K562 (cell line): Measurements from ENCODE around the gene LAMA5. TPM values are rescaled to one million over a fixed set of nuclear protein-coding genes. Genes with fewer than 3 reads are reported as not detected.

Experiments
- ATAC-seq: fragments of 200-7000 bp; cut with Tn5 transposase; 3 replicates; pipeline ENCODE4 v1.9.1; 2020; ENCODE audit warnings: moderate library complexity
- BruUV-seq: library from RNA; stranded (reverse); fragments of 400-500 nt; replicated peaks from 2 replicates; lab custom pipeline; 2021; lab: Mats Ljungman, UMichigan
- CTCF ChIA-PET: fragments of 300-600 bp; formaldehyde crosslinking; extraction: SDS; loops from one replicate; lab custom pipeline; 2021; ENCODE audit warnings: low intra/inter-chr PET ratio; lab: Yijun Ruan, JAX
- POLR2A ChIA-PET: fragments of 300-600, 350-650 bp; sonication (Branson Sonifier 250); formaldehyde crosslinking; extraction: SDS; loops from one replicate; lab custom pipeline; 2021; ENCODE audit warnings: antibody characterized with exemption, inconsistent platforms; lab: Yijun Ruan, JAX
- DNase-seq, 4 experiments: peaks; one replicate each; pipeline versions ENCODE4 v3.0.0 to v3.0.0-alpha.2; 2011 to 2018; ENCODE audit warnings: low spot score in 3 of 4, mixed read lengths in 3 of 4; ENCODE audit errors: extremely low read depth in 1 of 4
- FAIRE-seq: peaks from 2 replicates; lab custom pipeline; 2011; peaks lifted over from hg19 to GRCh38; lab: Jason Lieb, UNC
- H2AFZ ChIP-seq: 2 replicates; pipeline ENCODE4 v1.6.0; 2011; ENCODE audit warnings: low read depth, low read length, control low read depth, inconsistent platforms
- H3K27ac ChIP-seq: fragments of 200-600 bp; 3 replicates; pipeline ENCODE4 v1.8.0; 2011; ENCODE audit warnings: low read depth, mild to moderate bottlenecking, control low read depth, inconsistent platforms, low read length, moderate library complexity, mixed read lengths; ENCODE audit errors: extremely low read depth
- H3K27me3 ChIP-seq, 2 experiments: fragments of 300-600 bp in 1 of 2; 2 replicates in 1 of 2; 3 replicates in 1 of 2; pipeline versions ENCODE4 v1.6.0 to v1.8.0; 2011; ENCODE audit warnings: inconsistent platforms in 2 of 2, low read length in 2 of 2, mild to moderate bottlenecking in 1 of 2, mixed read lengths in 1 of 2, moderate library complexity in 1 of 2; ENCODE audit not compliant: control insufficient read depth in 2 of 2, insufficient read depth in 2 of 2
- H3K36me3 ChIP-seq: fragments of 300-600 bp; 3 replicates; pipeline ENCODE4 v1.8.0; 2011; ENCODE audit warnings: mild to moderate bottlenecking, low read length, inconsistent platforms; ENCODE audit not compliant: control insufficient read depth, insufficient read depth
- H3K4me1 ChIP-seq, 2 experiments: fragments of 200-600 bp in 1 of 2; replicated peaks in 1 of 2; 2 replicates in 1 of 2; 3 replicates in 1 of 2; pipeline versions ENCODE4 v1.5.1 to v1.8.0; 2011; ENCODE audit warnings: inconsistent platforms in 2 of 2, low read length in 2 of 2, mild to moderate bottlenecking in 1 of 2, mixed read lengths in 1 of 2, moderate library complexity in 1 of 2; ENCODE audit not compliant: control insufficient read depth in 2 of 2, insufficient read depth in 2 of 2
- H3K4me2 ChIP-seq: 2 replicates; pipeline ENCODE4 v1.6.1; 2011; ENCODE audit warnings: low read length, control low read depth, inconsistent platforms, mixed read lengths; ENCODE audit not compliant: insufficient read depth
- H3K4me3 ChIP-seq: fragments of 200-600 bp; sonication (generic), shearing (Covaris generic); 2 replicates; pipeline ENCODE4 v1.5.1; 2016; ENCODE audit warnings: control low read depth, inconsistent platforms
- H3K79me2 ChIP-seq: fragments of 200-600 bp; 3 replicates; pipeline ENCODE4 v1.8.0; 2011; ENCODE audit warnings: low read length, inconsistent platforms; ENCODE audit not compliant: control insufficient read depth, insufficient read depth
- H3K9ac ChIP-seq, 2 experiments: 2 replicates each; pipeline versions ENCODE4 v1.6.0 to v1.6.1; 2011; ENCODE audit warnings: low read depth in 2 of 2, low read length in 2 of 2, control low read depth in 1 of 2, inconsistent platforms in 1 of 2, mild to moderate bottlenecking in 1 of 2, mixed read lengths in 1 of 2; ENCODE audit not compliant: insufficient read depth in 1 of 2
- H3K9me1 ChIP-seq: one replicate; pipeline ENCODE4 v1.6.0; 2011; ENCODE audit warnings: inconsistent platforms, mild to moderate bottlenecking, low read length, moderate library complexity; ENCODE audit not compliant: control insufficient read depth, insufficient read depth
- H3K9me3 ChIP-seq: replicated peaks from 2 replicates; pipeline ENCODE4 v1.5.1; 2011; ENCODE audit warnings: low read depth, low read length, inconsistent platforms; ENCODE audit not compliant: control insufficient read depth, insufficient read depth
- H4K20me1 ChIP-seq: replicated peaks from 2 replicates; pipeline ENCODE4 v1.6.1; 2011; ENCODE audit warnings: low read length, inconsistent platforms, mixed read lengths; ENCODE audit not compliant: control insufficient read depth, insufficient read depth
- POLR2G ChIP-seq: fragments of 200-400 bp; formaldehyde crosslinking; IDR thresholded peaks from 2 replicates; pipeline ENCODE4 v1.6.1; 2017; ENCODE audit warnings: low read depth, mild to moderate bottlenecking, antibody characterized with exemption, low read length, moderate library complexity
- RBM17 ChIP-seq: fragments of 200-400 bp; formaldehyde crosslinking; IDR thresholded peaks from 2 replicates; pipeline ENCODE4 v1.6.1; 2017; ENCODE audit warnings: low read depth, mild to moderate bottlenecking, low read length, borderline replicate concordance
- RBM22 ChIP-seq: fragments of 200-400 bp; formaldehyde crosslinking; IDR thresholded peaks from 2 replicates; pipeline ENCODE4 v1.6.1; 2018; ENCODE audit warnings: low read length, low read depth; ENCODE audit not compliant: poor library complexity, severe bottlenecking
- SMARCA4 ChIP-seq: fragments of 450-650 bp; IDR thresholded peaks from 2 replicates; pipeline ENCODE4 v1.6.1; 2016
- THRAP3 ChIP-seq: fragments of 450-650 bp; IDR thresholded peaks from 2 replicates; pipeline ENCODE4 v1.6.1; 2016; ENCODE audit warnings: mild to moderate bottlenecking, inconsistent platforms, borderline replicate concordance
- WGBS: fragments of 100-300 bp; shearing (Covaris generic); methylation state at CpG from one replicate; pipeline ENCODE4 v1.1.6; 2016; ENCODE audit warnings: low coverage, mixed read lengths; ENCODE audit not compliant: insufficient coverage; ENCODE audit errors: missing lambda C conversion rate; 5-methylcytosine and 5-hydroxymethylcytosine counted together
- in situ Hi-C: fragments of 300-500 bp; cut with MboI; formaldehyde crosslinking; loops from 4 replicates; pipeline ENCODE4 v1.15.0; 2018; ENCODE audit warnings: inconsistent platforms, mixed read lengths
- intact Hi-C: fragments of 100-400 bp; cut with micrococcal nuclease; formaldehyde crosslinking; loops from 2 replicates; pipeline ENCODE4 v1.14.2; 2022
- polyA plus RNA-seq, 8 experiments: library from polyadenylated mRNA; depleted of rRNA in 4 of 8; stranded (reverse) in 5 of 8; unstranded in 3 of 8; fragments of >200 nt; fragmentation: Nextera tagmentation in 2 of 8; fragmentation: Illumina TruSeq in 1 of 8; extraction: Ambion mirVana in 2 of 8; extraction: Trizol in 1 of 8; gene quantifications; 2 replicates each; pipeline versions ENCODE4 v1.2.1 to v1.2.3, GENCODE V29; 2011 to 2014; ENCODE audit warnings: inconsistent platforms in 1 of 8, missing spikeins in 1 of 8
- total RNA-seq, 7 experiments: library from RNA; depleted of rRNA in 6 of 7; stranded (reverse); fragments of >200 nt in 6 of 7; fragmentation: Illumina TruSeq in 2 of 7; extraction: Trizol in 2 of 7; gene quantifications; 2 replicates each; pipeline versions ENCODE4 v1.2.1 to v1.2.3, GENCODE V29; 2011 to 2021; ENCODE audit warnings: low replicate concordance in 1 of 7
- TF ChIP-seq, protein P1 (sequence below): IDR thresholded peaks from 3 replicates; pipeline ENCODE4 v1.6.1; 2011; ENCODE audit warnings: borderline replicate concordance, mild to moderate bottlenecking; ENCODE audit not compliant: insufficient read length, insufficient read depth
- TF ChIP-seq, protein P2 (sequence below): fragments of 200-800 bp; sonication (Bioruptor generic); IDR thresholded peaks from 2 replicates; pipeline ENCODE4 v1.6.1; 2016; ENCODE audit warnings: missing genetic modification characterization, missing compliant biosample characterization

LAMA5 gene
- total and polyA plus RNA-seq, 9 of the 15 experiments (the other 6 are each of a cell fraction or from before 2014, with no cell fraction given), result 0.31 to 101 (median 7.8) TPM

DNA sequence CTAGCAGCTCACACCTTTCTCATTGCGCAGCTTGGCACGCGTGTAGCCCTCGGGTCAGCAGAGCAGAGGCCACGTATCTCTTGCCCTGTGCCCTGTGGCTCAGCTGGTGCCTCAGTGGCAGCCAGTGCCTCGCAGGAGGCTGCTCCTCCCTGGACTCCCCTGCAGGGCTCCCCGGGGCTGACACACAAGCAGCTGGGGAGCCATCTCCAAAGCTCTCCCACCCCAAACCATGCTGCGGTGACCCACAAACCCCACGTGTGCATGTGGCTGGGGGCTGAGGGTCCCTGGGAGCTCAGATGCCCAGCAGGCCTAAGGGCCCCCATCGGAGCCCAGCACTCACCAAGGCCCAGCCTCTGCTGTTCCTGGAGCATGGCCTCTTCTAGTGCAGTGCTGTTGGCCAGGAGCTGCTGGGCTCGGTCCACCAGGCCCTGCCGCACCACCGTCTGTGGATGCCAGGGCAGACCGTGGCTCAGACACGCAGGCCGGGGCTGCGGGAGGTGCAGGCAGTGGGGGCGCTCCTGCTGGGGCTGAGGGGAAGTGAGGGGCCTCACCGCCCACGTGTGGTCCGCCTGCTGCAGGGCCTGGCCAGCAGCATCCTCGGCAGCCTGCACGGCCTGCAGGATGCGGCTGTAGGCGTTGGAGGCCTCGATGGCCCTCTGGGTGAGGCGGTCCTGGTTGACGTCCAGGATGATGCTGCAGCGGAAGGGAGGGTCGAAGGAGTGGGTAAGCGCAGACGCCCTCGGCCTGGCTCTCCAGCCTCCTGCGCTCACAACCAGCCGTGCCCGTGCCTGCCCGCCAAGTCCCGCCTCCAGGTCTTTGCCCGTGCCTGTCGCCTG, 50.6 kb downstream of the LAMA5 start:
- Histone ChIP-seq H3K4me1 (peaks cover 0 to 39% of the 10 kb centered on the region in 2 experiments; a peak in 2 of 5 replicates), H3K79me2 (no peaks in the 10 kb centered on the region), H3K9ac (no peak overlapping the region), H4K20me1 (no peaks in the 10 kb centered on the region), H3K9me3 (no peaks in the 10 kb centered on the region), H2AFZ (no peak overlapping the region), H3K27ac (no peak overlapping the region), H3K4me2 (no peak overlapping the region), H3K9me1 (peaks cover 3% of the 10 kb centered on the region), H3K4me3 (no peak overlapping the region), H3K27me3 (no peaks in the 10 kb centered on the region), H3K36me3 (peaks cover 84% of the 10 kb centered on the region; the same call in 2 of the 3 replicates)
- no TSS peak for BruUV-seq
- intact Hi-C loops, result no loop called here
- POLR2A ChIA-PET, result interaction anchor here (0.6 to 3.1 kb wide), 3 partner anchors 11 to 96 kb away, joined by 3 to 19 read pairs (median 4); no protein-coding TSS in a partner anchor
- 94% methylated on average over 19 of the region's 40 CpGs for WGBS
- in situ Hi-C loops, result no loop called here
- FAIRE-seq, result no peak
- CTCF ChIA-PET, result no interaction called here
- TF ChIP-seq POLR2G, result 0 out of 2 replicates have a peak, but pooled peaks have one; percentile 17
- no peak for TF ChIP-seq THRAP3
- no peak for ATAC-seq
- no peak for DNase-seq

GRCh38 chr20:62315773-62316172, 51.3 kb downstream of the LAMA5 start:
- no peaks in the 10 kb centered on the region for H3K27me3 ChIP-seq
- FAIRE-seq, result no peak
- no peak overlapping the region for H3K4me3 ChIP-seq
- H3K27ac ChIP-seq, result no peak overlapping the region
- peaks cover 2% of the 10 kb centered on the region for H3K9me1 ChIP-seq
- H3K9me3 ChIP-seq, result no peaks in the 10 kb centered on the region
- intact Hi-C loops, result no loop called here
- H3K79me2 ChIP-seq, result no peaks in the 10 kb centered on the region
- no peak overlapping the region for H3K4me2 ChIP-seq
- in situ Hi-C loops, result no loop called here
- no peak for DNase-seq
- no peaks in the 10 kb centered on the region for H4K20me1 ChIP-seq
- POLR2A ChIA-PET, result interaction anchor here (0.6 to 3.1 kb wide), 2 partner anchors 10 to 97 kb away, joined by 3 to 19 read pairs; no protein-coding TSS in a partner anchor
- BruUV-seq, result no TSS peak
- CTCF ChIA-PET, result no interaction called here
- 94% methylated on average over 6 of the region's 12 CpGs for WGBS
- no peak overlapping the region for H3K9ac ChIP-seq
- H3K36me3 ChIP-seq, result peaks cover 90% of the 10 kb centered on the region; the same call in 2 of the 3 replicates
- H2AFZ ChIP-seq, result no peak overlapping the region
- peaks cover 0 to 45% of the 10 kb centered on the region in 2 experiments; a peak in 2 of 5 replicates for H3K4me1 ChIP-seq
- ATAC-seq, result no peak
- TF ChIP-seq, protein P1, sequence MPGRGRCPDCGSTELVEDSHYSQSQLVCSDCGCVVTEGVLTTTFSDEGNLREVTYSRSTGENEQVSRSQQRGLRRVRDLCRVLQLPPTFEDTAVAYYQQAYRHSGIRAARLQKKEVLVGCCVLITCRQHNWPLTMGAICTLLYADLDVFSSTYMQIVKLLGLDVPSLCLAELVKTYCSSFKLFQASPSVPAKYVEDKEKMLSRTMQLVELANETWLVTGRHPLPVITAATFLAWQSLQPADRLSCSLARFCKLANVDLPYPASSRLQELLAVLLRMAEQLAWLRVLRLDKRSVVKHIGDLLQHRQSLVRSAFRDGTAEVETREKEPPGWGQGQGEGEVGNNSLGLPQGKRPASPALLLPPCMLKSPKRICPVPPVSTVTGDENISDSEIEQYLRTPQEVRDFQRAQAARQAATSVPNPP, result no peak
- TF ChIP-seq RBM22 (peak; percentile 13), RBM17 (no peak), SMARCA4 (no peak)
- TF ChIP-seq, protein P2, sequence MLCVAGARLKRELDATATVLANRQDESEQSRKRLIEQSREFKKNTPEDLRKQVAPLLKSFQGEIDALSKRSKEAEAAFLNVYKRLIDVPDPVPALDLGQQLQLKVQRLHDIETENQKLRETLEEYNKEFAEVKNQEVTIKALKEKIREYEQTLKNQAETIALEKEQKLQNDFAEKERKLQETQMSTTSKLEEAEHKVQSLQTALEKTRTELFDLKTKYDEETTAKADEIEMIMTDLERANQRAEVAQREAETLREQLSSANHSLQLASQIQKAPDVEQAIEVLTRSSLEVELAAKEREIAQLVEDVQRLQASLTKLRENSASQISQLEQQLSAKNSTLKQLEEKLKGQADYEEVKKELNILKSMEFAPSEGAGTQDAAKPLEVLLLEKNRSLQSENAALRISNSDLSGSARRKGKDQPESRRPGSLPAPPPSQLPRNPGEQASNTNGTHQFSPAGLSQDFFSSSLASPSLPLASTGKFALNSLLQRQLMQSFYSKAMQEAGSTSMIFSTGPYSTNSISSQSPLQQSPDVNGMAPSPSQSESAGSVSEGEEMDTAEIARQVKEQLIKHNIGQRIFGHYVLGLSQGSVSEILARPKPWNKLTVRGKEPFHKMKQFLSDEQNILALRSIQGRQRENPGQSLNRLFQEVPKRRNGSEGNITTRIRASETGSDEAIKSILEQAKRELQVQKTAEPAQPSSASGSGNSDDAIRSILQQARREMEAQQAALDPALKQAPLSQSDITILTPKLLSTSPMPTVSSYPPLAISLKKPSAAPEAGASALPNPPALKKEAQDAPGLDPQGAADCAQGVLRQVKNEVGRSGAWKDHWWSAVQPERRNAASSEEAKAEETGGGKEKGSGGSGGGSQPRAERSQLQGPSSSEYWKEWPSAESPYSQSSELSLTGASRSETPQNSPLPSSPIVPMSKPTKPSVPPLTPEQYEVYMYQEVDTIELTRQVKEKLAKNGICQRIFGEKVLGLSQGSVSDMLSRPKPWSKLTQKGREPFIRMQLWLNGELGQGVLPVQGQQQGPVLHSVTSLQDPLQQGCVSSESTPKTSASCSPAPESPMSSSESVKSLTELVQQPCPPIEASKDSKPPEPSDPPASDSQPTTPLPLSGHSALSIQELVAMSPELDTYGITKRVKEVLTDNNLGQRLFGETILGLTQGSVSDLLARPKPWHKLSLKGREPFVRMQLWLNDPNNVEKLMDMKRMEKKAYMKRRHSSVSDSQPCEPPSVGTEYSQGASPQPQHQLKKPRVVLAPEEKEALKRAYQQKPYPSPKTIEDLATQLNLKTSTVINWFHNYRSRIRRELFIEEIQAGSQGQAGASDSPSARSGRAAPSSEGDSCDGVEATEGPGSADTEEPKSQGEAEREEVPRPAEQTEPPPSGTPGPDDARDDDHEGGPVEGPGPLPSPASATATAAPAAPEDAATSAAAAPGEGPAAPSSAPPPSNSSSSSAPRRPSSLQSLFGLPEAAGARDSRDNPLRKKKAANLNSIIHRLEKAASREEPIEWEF (CRISPR knock-in tag), result no peak
